ACC112 (cell line): ENCODE results near the gene ERAL1.
"Not testable (repeated sequence)": the region's sequence is repeated elsewhere in the genome, so short reads cannot be mapped to it uniquely, and the experiment has no call there.

Source experiments
- H2AFZ ChIP-seq: fragments of 200-600 bp; sonication (generic); one replicate; pipeline ENCODE4 v1.6.0; 2017; ENCODE audit warnings: antibody characterized with exemption, low read length; ENCODE audit not compliant: unreplicated experiment
- H3K27ac ChIP-seq: fragments of 200-600 bp; sonication (generic); 2 replicates; pipeline ENCODE4 v1.5.1; 2014; ENCODE audit warnings: low read depth, mild to moderate bottlenecking, antibody characterized with exemption, low read length, moderate library complexity
- H3K27me3 ChIP-seq: fragments of 200-600 bp; sonication (generic); 2 replicates; pipeline ENCODE4 v1.6.1; 2014; ENCODE audit warnings: mild to moderate bottlenecking, antibody characterized with exemption, low read length, moderate library complexity, mixed read lengths; ENCODE audit not compliant: insufficient read depth
- H3K36me3 ChIP-seq: fragments of 200-600 bp; sonication (generic); 2 replicates; pipeline ENCODE4 v1.6.1; 2016; ENCODE audit warnings: mild to moderate bottlenecking, antibody characterized with exemption, low read length, moderate library complexity, mixed read lengths; ENCODE audit not compliant: insufficient read depth
- H3K4me1 ChIP-seq: fragments of 200-600 bp; sonication (generic); one replicate; pipeline ENCODE4 v1.6.1; 2016; ENCODE audit warnings: low read length, mixed read lengths; ENCODE audit not compliant: insufficient read depth, unreplicated experiment, control insufficient read depth
- H3K4me3 ChIP-seq: fragments of 200-600 bp; sonication (generic); 2 replicates; pipeline ENCODE4 v1.5.1; 2014; ENCODE audit warnings: mild to moderate bottlenecking, low read depth, low read length
- H3K79me2 ChIP-seq: fragments of 200-600 bp; sonication (generic); one replicate; pipeline ENCODE4 v1.6.0; 2016; ENCODE audit warnings: low read length; ENCODE audit not compliant: control insufficient read depth, unreplicated experiment, insufficient read depth

Gene ERAL1

GRCh38 chr17:28891201-28891600 lies 36.4 kb downstream of the ERAL1 start:
- Histone ChIP-seq H3K4me1 (peaks cover 22% of the 10 kb centered on the region), H2AFZ (no peak overlapping the region), H3K79me2 (peaks cover 11% of the 10 kb centered on the region), H3K4me3 (no peak overlapping the region), H3K27ac (no peak overlapping the region), H3K27me3 (no peaks in the 10 kb centered on the region), H3K36me3 (no peaks in the 10 kb centered on the region)

DNA sequence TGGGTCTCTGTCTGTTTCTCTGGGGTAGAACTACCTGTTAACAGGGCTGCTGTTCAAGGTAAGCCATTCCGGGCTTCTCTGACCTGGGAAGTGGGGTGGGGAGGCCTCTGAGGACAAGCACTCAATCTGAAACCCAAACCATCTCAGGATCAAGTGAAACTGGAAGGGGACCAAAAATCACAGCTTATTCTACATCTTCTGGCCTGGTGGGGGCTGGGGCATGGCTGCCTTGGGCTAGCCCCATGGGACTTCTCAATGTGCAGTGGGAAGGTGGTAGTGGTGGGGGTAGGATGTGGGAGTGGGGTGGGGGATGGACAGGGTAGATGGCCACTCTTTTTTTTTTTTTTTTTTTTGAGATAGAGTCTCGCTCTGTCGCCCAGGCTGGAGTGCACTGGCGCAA lies 37.2 kb downstream of the ERAL1 start:
- Histone ChIP-seq H2AFZ (no peak overlapping the region), H3K79me2 (peaks cover 15% of the 10 kb centered on the region), H3K27me3 (no peaks in the 10 kb centered on the region), H3K27ac (no peak overlapping the region), H3K4me3 (no peak overlapping the region), H3K4me1 (peaks cover 27% of the 10 kb centered on the region), H3K36me3 (no peaks in the 10 kb centered on the region)

- not testable (repeated sequence) for H3K4me3 ChIP-seq, H3K36me3 ChIP-seq, H3K27me3 ChIP-seq, H2AFZ ChIP-seq
- H3K4me1 ChIP-seq, result peaks cover 33% of the 10 kb centered on the region
- peaks cover 15% of the 10 kb centered on the region for H3K79me2 ChIP-seq
- peak overlapping the region; percentile 57 for H3K27ac ChIP-seq
Measured at GRCh38 chr17:28893248-28894183, 38.7 kb downstream of the ERAL1 start.

GRCh38 chr17:28895794-28896447 lies 41.1 kb downstream of the ERAL1 start:
- H3K79me2 ChIP-seq, result peaks cover 15% of the 10 kb centered on the region
- H3K4me3 ChIP-seq, result peak overlapping the region; percentile 96
- no peaks in the 10 kb centered on the region for H3K27me3 ChIP-seq
- H2AFZ ChIP-seq, result no peak overlapping the region
- peaks cover 33% of the 10 kb centered on the region for H3K4me1 ChIP-seq
- no peaks in the 10 kb centered on the region for H3K36me3 ChIP-seq
- H3K27ac ChIP-seq, result no peak overlapping the region

DNA sequence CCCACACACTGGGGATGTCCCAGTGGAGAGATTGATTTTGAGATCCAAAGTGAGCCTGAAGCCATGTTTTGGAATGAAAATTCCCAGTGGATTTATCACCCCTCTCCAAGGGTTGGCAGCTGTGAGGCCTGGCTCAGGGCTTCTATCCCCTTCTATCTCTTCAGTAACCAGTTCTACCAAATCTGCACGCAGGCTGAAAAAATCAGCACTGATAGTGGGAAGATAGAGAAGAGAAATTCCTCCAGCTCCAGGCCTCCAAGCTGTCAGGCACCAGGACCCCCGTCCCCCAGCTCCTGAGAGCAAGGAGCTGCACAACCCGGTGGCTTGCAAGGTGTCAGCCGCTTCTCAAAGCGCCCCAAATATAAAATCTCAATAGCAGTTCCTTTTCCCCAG lies 41.7 kb downstream of the ERAL1 start:
- no peak overlapping the region for H3K27ac ChIP-seq
- peaks cover 15% of the 10 kb centered on the region for H3K79me2 ChIP-seq
- H3K27me3 ChIP-seq, result no peaks in the 10 kb centered on the region
- H3K4me1 ChIP-seq, result peaks cover 33% of the 10 kb centered on the region
- no peaks in the 10 kb centered on the region for H3K36me3 ChIP-seq
- H2AFZ ChIP-seq, result no peak overlapping the region
- peak overlapping the region; percentile 96 for H3K4me3 ChIP-seq

DNA sequence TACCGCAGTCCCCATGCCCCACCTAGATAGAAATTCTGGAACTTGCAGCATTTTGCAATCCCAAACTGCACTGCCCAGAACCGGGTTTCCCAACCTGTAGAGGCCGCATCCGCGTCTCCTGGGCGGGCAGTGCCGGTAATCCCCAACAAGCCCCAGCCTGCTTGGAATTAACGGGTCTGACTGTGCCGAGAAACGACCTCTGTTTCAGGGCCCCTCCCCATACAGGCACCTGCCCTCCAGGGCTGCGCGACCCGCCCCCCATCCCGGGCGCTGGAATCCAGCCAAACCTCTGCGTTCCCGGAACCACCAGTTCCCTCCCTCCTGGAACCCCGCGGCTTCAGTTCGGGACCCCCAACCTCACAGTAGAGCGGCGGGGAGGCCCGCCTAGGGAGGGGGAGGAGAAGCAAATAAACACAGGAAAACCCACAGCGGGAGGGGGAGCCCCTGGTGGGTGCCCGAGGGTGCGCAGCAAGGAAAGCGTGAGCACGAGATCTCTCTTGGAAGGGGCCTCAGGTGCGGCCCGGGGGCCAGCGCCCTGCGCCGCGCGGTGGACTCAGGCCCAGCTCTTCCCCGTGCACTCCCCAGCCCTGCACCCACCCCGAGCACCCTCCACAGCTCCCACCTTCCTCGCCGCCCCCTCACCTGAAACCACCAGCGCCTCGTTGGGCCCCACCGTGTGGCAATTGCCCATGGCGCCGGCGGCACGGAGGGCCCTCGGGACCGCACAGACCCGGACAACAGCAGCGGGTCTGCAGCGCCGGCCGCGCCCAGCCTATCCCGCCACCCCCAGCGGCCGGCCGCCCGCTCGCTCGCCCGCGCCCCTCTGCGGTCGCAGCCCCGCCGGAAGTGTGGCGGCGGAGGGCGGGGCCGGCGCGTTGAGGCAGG lies 42.3 kb downstream of the ERAL1 start, which contains the start of gene FLOT2:
FLOT2 (minus strand) TSS at position 850 of the 885 bp plus-strand sequence; CDS start at position 691, 159 bp downstream.
- Histone ChIP-seq H2AFZ (peak within 1 kb of the TSS; percentile 76), H3K79me2 (peaks cover 15% of the 10 kb centered on the region), H3K4me1 (peaks cover 29% of the 10 kb centered on the region), H3K4me3 (peak within 1 kb of the TSS; percentile 96), H3K36me3 (no peaks in the 10 kb centered on the region), H3K27ac (no peak within 1 kb of the TSS), H3K27me3 (no peaks in the 10 kb centered on the region)

DNA sequence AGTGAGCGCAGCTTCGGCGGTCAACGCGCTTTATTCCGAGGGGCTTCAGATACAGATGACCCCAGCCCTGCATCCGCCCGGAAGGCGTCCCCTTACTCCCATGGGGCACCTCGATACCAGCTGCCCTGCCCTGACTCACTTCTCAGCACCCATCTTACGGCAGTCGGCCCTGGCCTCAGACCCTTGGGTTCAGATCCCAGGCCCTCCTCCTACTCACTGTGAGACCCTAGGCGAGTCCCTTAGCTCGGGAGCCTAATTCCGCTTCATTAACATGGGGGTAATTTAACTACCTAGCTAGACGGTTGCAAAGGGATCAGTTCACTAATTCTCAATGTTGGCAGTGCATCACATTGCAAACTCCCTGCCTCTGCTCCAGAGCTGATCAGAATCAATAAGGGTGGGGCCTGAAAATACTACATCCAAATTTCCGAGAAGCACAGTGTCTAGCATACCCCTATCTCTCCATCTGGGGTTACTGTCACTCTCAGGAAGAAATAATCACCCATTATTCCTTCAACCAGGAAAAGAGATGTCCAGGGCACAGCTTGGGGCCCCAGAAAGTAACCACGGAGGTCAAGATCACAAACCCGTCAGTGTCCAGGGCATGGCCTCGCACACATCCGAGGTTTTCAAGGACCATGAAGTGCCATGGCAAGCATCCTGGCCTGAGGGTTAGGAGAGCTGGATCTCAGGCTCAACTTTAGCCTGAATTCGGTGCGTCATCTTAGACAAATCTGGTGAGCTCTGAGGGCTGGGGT lies 43.1 kb downstream of the ERAL1 start:
- Histone ChIP-seq H3K4me1 (peaks cover 24% of the 10 kb centered on the region), H3K79me2 (peaks cover 15% of the 10 kb centered on the region), H3K27ac (no peak overlapping the region), H3K27me3 (no peaks in the 10 kb centered on the region), H2AFZ (peak overlapping the region; percentile 51), H3K36me3 (no peaks in the 10 kb centered on the region), H3K4me3 (peak overlapping the region; percentile 96)

GRCh38 chr17:28898527-28898955 lies 43.7 kb downstream of the ERAL1 start:
- H3K27me3 ChIP-seq, result no peaks in the 10 kb centered on the region
- no peak overlapping the region for H3K27ac ChIP-seq
- H2AFZ ChIP-seq, result no peak overlapping the region
- H3K36me3 ChIP-seq, result no peaks in the 10 kb centered on the region
- no peak overlapping the region for H3K4me3 ChIP-seq
- peaks cover 19% of the 10 kb centered on the region for H3K4me1 ChIP-seq
- H3K79me2 ChIP-seq, result peaks cover 15% of the 10 kb centered on the region

DNA sequence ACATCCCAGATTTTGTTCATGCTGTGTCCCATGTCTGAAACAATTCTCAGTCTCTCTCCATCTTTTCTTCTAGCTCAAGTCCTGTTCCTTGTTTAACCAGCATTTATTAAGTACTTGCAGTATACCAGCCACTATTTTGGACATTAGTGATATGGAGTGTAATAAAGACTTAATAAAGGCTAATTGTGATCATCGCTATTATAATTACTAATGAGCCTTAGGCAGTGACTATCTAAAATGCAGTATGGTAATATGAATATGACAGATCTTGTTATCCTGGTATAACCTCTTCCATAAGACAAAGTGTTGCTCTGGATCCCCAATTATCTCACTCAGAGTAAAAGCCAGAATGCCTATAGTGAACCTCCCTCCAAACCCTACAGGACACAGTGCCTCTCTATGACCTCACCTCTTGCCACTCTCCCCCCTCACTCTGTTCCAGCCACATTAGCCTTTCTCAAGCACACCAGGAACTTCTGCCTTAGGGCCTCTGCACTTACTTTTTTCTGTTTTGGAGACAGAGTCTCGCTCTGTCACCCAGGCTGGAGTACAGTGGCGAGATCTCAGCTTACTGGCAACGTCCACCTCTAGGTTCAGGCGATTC lies 44.5 kb downstream of the ERAL1 start:
- no peaks in the 10 kb centered on the region for H3K36me3 ChIP-seq
- peaks cover 15% of the 10 kb centered on the region for H3K79me2 ChIP-seq
- H3K27me3 ChIP-seq, result no peaks in the 10 kb centered on the region
- no peak overlapping the region for H3K27ac ChIP-seq
- no peak overlapping the region for H3K4me3 ChIP-seq
- no peak overlapping the region for H2AFZ ChIP-seq
- H3K4me1 ChIP-seq, result peaks cover 15% of the 10 kb centered on the region
